ENCODE measurements around the gene PDE11A. TPM values are rescaled to one million over a fixed set of nuclear protein-coding genes. Genes with fewer than 3 reads are reported as not detected.

The PDE11A gene
- total RNA-seq, 2 donors from 2014 or later = 2.6 to 3.2 TPM

GRCh38 chr2:177883177-177883576 is 189.4 kb downstream of the PDE11A start:
- TF ChIP-seq CTCF (IDR thresholded peaks at IDR 0.05) = no peak
- H3K9ac ChIP-seq (ENCODE audit: low read depth in 2 of 2, low read length in 2 of 2) = no peak overlapping the region
- H3K9me3 ChIP-seq = no peaks in the 10 kb centered on the region
- no peak overlapping the region for H3K27ac ChIP-seq
- intact Hi-C loops (cut with DNase I) = no loop called here
- H3K27me3 ChIP-seq = no peaks in the 10 kb centered on the region
- H3K4me3 ChIP-seq = no peak overlapping the region
- H3K4me1 ChIP-seq = no peaks in the 10 kb centered on the region
- no peak for DNase-seq
- H3K36me3 ChIP-seq = no peaks in the 10 kb centered on the region

GRCh38 chr2:177882501-177882900 is 190.1 kb downstream of the PDE11A start:
- Histone ChIP-seq H3K4me3 (no peak overlapping the region), H3K9ac (ENCODE audit: low read depth in 2 of 2, low read length in 2 of 2) (no peak overlapping the region), H3K4me1 (no peaks in the 10 kb centered on the region), H3K27me3 (no peaks in the 10 kb centered on the region), H3K27ac (no peak overlapping the region), H3K36me3 (no peaks in the 10 kb centered on the region), H3K9me3 (no peaks in the 10 kb centered on the region)
- DNase-seq = no peak
- TF ChIP-seq CTCF (IDR thresholded peaks at IDR 0.05) = no peak
- intact Hi-C loops (cut with DNase I) = no loop called here

- Histone ChIP-seq H3K27ac (no peak overlapping the region), H3K9me3 (no peaks in the 10 kb centered on the region), H3K4me3 (no peak overlapping the region), H3K4me1 (no peaks in the 10 kb centered on the region), H3K9ac (ENCODE audit: low read depth in 2 of 2, low read length in 2 of 2) (no peak overlapping the region), H3K27me3 (no peaks in the 10 kb centered on the region), H3K36me3 (no peaks in the 10 kb centered on the region)
- no peak for DNase-seq
- intact Hi-C loops (cut with DNase I) = no loop called here
- no peak for TF ChIP-seq CTCF (IDR thresholded peaks at IDR 0.05)
These were observed 190.7 kb downstream of the PDE11A start for GRCh38 chr2:177881921-177882320.

- Histone ChIP-seq H3K27ac (no peak overlapping the region), H3K4me1 (no peaks in the 10 kb centered on the region), H3K27me3 (no peaks in the 10 kb centered on the region), H3K4me3 (no peak overlapping the region), H3K9me3 (no peaks in the 10 kb centered on the region), H3K9ac (ENCODE audit: low read depth in 2 of 2, low read length in 2 of 2) (no peak overlapping the region), H3K36me3 (no peaks in the 10 kb centered on the region)
- DNase-seq = no peak
- intact Hi-C loops (cut with DNase I) = no loop called here
- TF ChIP-seq CTCF (IDR thresholded peaks at IDR 0.05) = no peak
These were observed 191.4 kb downstream of the PDE11A start for GRCh38 chr2:177881008-177881747.

GRCh38 chr2:177880285-177880684 is 192.3 kb downstream of the PDE11A start:
- Histone ChIP-seq H3K9me3 (no peaks in the 10 kb centered on the region), H3K4me3 (no peak overlapping the region), H3K27me3 (no peaks in the 10 kb centered on the region), H3K4me1 (no peaks in the 10 kb centered on the region), H3K9ac (ENCODE audit: low read depth in 2 of 2, low read length in 2 of 2) (no peak overlapping the region), H3K36me3 (no peaks in the 10 kb centered on the region), H3K27ac (no peak overlapping the region)
- DNase-seq = no peak
- intact Hi-C loops (cut with DNase I) = no loop called here
- no peak for TF ChIP-seq CTCF (IDR thresholded peaks at IDR 0.05)
